HepG2 (cell line): ENCODE measurements around the gene TSC22D4. TPM values are rescaled to one million over a fixed set of nuclear protein-coding genes. Genes with fewer than 3 reads are reported as not detected.
A peak's percentile ranks its signal among the peaks of the same experiment; 100 is the strongest.

Source experiments
- AGO2 ChIP-seq: fragments of 200-400 bp; formaldehyde crosslinking; optimal IDR thresholded peaks from 2 replicates; pipeline ENCODE3; 2017; ENCODE audit warnings: mild to moderate bottlenecking, low read depth, low read length, moderate library complexity
- ATF1 ChIP-seq: IDR thresholded peaks from 2 replicates; pipeline ENCODE4 v1.6.1; 2016; ENCODE audit warnings: mild to moderate bottlenecking, control low read depth
- ESRRA ChIP-seq: sonication (generic); formaldehyde crosslinking; IDR thresholded peaks from 2 replicates; pipeline ENCODE4 v1.5.1; 2020; ENCODE audit warnings: mild to moderate bottlenecking, low read depth, missing genetic modification reagents
- HOXA9 ChIP-seq: sonication (generic); formaldehyde crosslinking; IDR thresholded peaks from 2 replicates; pipeline ENCODE4 v1.8.1; 2022; ENCODE audit warnings: missing genetic modification reagents, mild to moderate bottlenecking, moderate library complexity, borderline replicate concordance
- KMT2B ChIP-seq: IDR thresholded peaks from 2 replicates; pipeline ENCODE4 v1.6.1; 2016; ENCODE audit warnings: missing genetic modification reagents, missing compliant biosample characterization
- MAX ChIP-seq: IDR thresholded peaks from 2 replicates; pipeline ENCODE4 v1.6.1; 2012; ENCODE audit warnings: inconsistent platforms
- MTERF4 ChIP-seq: sonication (generic); formaldehyde crosslinking; IDR thresholded peaks from 2 replicates; pipeline ENCODE4 v1.8.0; 2023; ENCODE audit warnings: mild to moderate bottlenecking, missing genetic modification reagents
- MXD3 ChIP-seq: IDR thresholded peaks from 2 replicates; pipeline ENCODE4 v1.6.1; 2016; ENCODE audit warnings: mild to moderate bottlenecking, missing biosample characterization, missing genetic modification reagents
- MYC ChIP-seq: sonication (generic); formaldehyde crosslinking; IDR thresholded peaks from 2 replicates; pipeline ENCODE4 v1.9.0; 2021; ENCODE audit warnings: missing genetic modification reagents, borderline replicate concordance
- RELA ChIP-seq: sonication (generic); formaldehyde crosslinking; IDR thresholded peaks from 2 replicates; pipeline ENCODE4 v1.4.0; 2020; ENCODE audit warnings: missing genetic modification reagents
- SOX6 ChIP-seq, 2 experiments: fragments of 450-650 bp in 1 of 2; sonication (generic) in 1 of 2; formaldehyde crosslinking in 1 of 2; IDR thresholded peaks; 2 replicates each; pipeline versions ENCODE4 v1.4.0 to v1.6.1; 2017 to 2020; ENCODE audit warnings: antibody characterized with exemption in 1 of 2, mild to moderate bottlenecking in 1 of 2, missing genetic modification reagents in 1 of 2
- TCF7L2 ChIP-seq: IDR thresholded peaks from 2 replicates; pipeline ENCODE4 v1.6.1; 2011; ENCODE audit warnings: mild to moderate bottlenecking, low read depth, low read length, moderate library complexity
- TEAD2 ChIP-seq: sonication (generic); formaldehyde crosslinking; IDR thresholded peaks from 2 replicates; pipeline ENCODE4 v1.9.0; 2021; ENCODE audit warnings: missing genetic modification reagents
- ZBTB37 ChIP-seq: sonication (generic); formaldehyde crosslinking; IDR thresholded peaks from 2 replicates; pipeline ENCODE4 v1.4.0; 2020; ENCODE audit warnings: mild to moderate bottlenecking, missing genetic modification reagents
- ZNF136 ChIP-seq: sonication (generic); formaldehyde crosslinking; IDR thresholded peaks from 2 replicates; pipeline ENCODE4 v1.8.1; 2022; ENCODE audit warnings: low read depth, mild to moderate bottlenecking, moderate library complexity, missing genetic modification reagents
- ZNF563 ChIP-seq: sonication (generic); formaldehyde crosslinking; IDR thresholded peaks from 2 replicates; pipeline ENCODE4 v1.8.0; 2022; ENCODE audit warnings: mild to moderate bottlenecking, moderate library complexity, missing genetic modification reagents
- ZNF570 ChIP-seq: sonication (generic); formaldehyde crosslinking; IDR thresholded peaks from 2 replicates; pipeline ENCODE4 v1.4.0; 2020; ENCODE audit warnings: mild to moderate bottlenecking, missing genetic modification reagents, borderline replicate concordance
- ZNF574 ChIP-seq: sonication (generic); formaldehyde crosslinking; IDR thresholded peaks from 2 replicates; pipeline ENCODE4 v1.4.0; 2020; ENCODE audit warnings: missing genetic modification reagents
- ZNF776 ChIP-seq: sonication (generic); formaldehyde crosslinking; IDR thresholded peaks from 2 replicates; pipeline ENCODE4 v1.4.0; 2020; ENCODE audit warnings: mild to moderate bottlenecking, missing genetic modification reagents
- ZNF800 ChIP-seq: sonication (generic); formaldehyde crosslinking; IDR thresholded peaks from 2 replicates; pipeline ENCODE4 v1.4.0; 2020; ENCODE audit warnings: missing genetic modification reagents
- polyA plus RNA-seq, 8 experiments: library from polyadenylated mRNA; depleted of rRNA in 3 of 8; stranded (reverse) in 7 of 8; unstranded in 1 of 8; fragments of >200 nt; fragmentation: Illumina TruSeq in 4 of 8; extraction: Trizol in 4 of 8; gene quantifications; 2 replicates each; pipeline versions ENCODE4 v1.2.1 to v1.2.3, GENCODE V29; 2011 to 2016; ENCODE audit warnings: low read depth in 4 of 8, missing spikeins in 1 of 8, mixed read lengths in 1 of 8; ENCODE audit not compliant: insufficient read depth in 1 of 8
- total RNA-seq, 5 experiments: library from RNA; depleted of rRNA; stranded (reverse); fragments of >200 nt; fragmentation: Illumina TruSeq; extraction: Trizol; gene quantifications; 2 replicates each; pipeline ENCODE4 v1.2.3, GENCODE V29; 2016; ENCODE audit warnings: low read depth in 1 of 5

Gene TSC22D4
- total and polyA plus RNA-seq, 2 of the 13 experiments (the other 11 are each of a cell fraction or from before 2014, with no cell fraction given): 7.7 to 8.7 TPM

GRCh38 chr7:100493476-100494264 lies 14.7 kb upstream of the TSC22D4 start (continued):
- TF ChIP-seq SOX6 (IDR thresholded peaks at IDR 0.05): no peak
- TF ChIP-seq SOX6 (CRISPR knock-in tag; IDR thresholded peaks at IDR 0.05): peak; percentile 28; the same call in 1 of the 2 replicates
- TF ChIP-seq ZNF776 (CRISPR knock-in tag): 0 out of 2 replicates have a peak, but pooled peaks have one; percentile 49
- peak; percentile 69; the same call in 1 of the 2 replicates for TF ChIP-seq MYC (CRISPR knock-in tag)
- peak; percentile 86; the same call in 1 of the 2 replicates for TF ChIP-seq ZNF136
- peak; percentile 69 for TF ChIP-seq AGO2
- TF ChIP-seq HOXA9 (CRISPR knock-in tag): 0 out of 2 replicates have a peak, but pooled peaks have one; percentile 26
- TF ChIP-seq TEAD2 (CRISPR knock-in tag): no peak
- TF ChIP-seq MTERF4 (CRISPR knock-in tag): 0 out of 2 replicates have a peak, but pooled peaks have one; percentile 33
- peak; percentile 73 for TF ChIP-seq ZNF800 (CRISPR knock-in tag)
- peak; percentile 33; the same call in 1 of the 2 replicates for TF ChIP-seq ZNF574
- TF ChIP-seq MAX: peak; percentile 51
- TF ChIP-seq ZBTB37 (CRISPR knock-in tag): no peak
- TF ChIP-seq ZNF563 (CRISPR knock-in tag): peak; percentile 75; the same call in 1 of the 2 replicates
- peak; percentile 44; the same call in 1 of the 2 replicates for TF ChIP-seq ESRRA (CRISPR knock-in tag)
- TF ChIP-seq ATF1: no peak
- no peak for TF ChIP-seq RELA
- no peak for TF ChIP-seq TCF7L2
- TF ChIP-seq KMT2B (CRISPR knock-in tag): 0 out of 2 replicates have a peak, but pooled peaks have one; percentile 38
- TF ChIP-seq MXD3 (CRISPR knock-in tag): peak; percentile 52; the same call in 1 of the 2 replicates
- TF ChIP-seq ZNF570 (CRISPR knock-in tag): no peak
